ENCODE data around the gene SLC30A10.
A peak's percentile ranks its signal among the peaks of the same experiment; 100 is the strongest.
"Not testable (repeated sequence)": the region's sequence is repeated elsewhere in the genome, so short reads cannot be mapped to it uniquely, and the experiment has no call there.

Gene SLC30A10

DNA sequence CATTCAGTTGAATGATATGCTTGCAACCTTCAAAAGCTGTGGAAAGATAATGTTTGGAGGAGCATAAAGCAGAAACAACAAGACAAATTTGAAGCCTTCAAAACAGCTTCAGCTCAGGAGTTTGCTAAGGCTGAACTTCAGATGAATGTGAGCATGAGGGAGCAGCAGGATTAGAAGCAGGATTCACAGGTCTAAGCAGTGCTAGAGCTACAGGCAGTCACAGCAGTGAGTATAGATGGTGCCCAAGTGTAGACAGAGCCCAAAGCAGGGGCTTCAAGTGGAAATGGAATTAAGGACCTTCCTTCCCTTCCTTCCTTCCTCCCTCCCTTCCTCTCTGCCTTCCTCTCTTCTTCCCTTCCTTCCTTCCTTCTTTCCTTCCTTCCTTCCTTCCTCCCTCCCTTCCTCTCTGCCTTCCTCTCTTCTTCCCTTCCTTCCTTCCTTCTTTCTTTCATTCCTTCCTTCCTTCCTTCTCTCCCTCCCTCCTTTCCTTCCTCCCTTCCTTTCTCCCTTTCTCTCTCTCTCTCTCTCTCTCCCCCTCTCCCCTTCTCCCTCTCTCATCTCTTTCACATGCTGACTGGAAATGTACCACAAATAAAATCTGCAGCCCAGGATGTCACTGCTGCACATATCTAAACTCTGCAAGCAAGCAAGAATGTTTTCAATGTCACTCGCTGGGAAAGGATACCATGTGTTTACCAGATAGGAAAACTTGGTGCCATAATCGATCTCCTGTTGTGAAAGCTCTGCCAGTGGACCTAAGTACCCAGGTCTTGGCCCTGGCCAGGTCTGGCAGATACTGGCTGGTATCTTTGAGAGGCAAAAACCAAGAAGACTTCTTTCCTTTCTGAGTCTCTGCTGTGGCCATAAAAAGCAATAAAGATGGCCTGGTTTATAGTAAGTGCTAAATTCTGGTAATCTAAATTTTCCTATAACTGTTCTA lies 13.1 kb upstream of the SLC30A10 start:
- no peak overlapping the region for H3K27ac Mint-ChIP-seq
- H3K27me3 Mint-ChIP-seq: peaks cover 77% of the 10 kb centered on the region
- peaks cover 20% of the 10 kb centered on the region for H3K4me1 Mint-ChIP-seq
- H3K9me3 Mint-ChIP-seq: peaks cover 10% of the 10 kb centered on the region
- no peak for ATAC-seq
- H3K36me3 Mint-ChIP-seq: no peaks in the 10 kb centered on the region
- no peak overlapping the region for H3K4me3 Mint-ChIP-seq

DNA sequence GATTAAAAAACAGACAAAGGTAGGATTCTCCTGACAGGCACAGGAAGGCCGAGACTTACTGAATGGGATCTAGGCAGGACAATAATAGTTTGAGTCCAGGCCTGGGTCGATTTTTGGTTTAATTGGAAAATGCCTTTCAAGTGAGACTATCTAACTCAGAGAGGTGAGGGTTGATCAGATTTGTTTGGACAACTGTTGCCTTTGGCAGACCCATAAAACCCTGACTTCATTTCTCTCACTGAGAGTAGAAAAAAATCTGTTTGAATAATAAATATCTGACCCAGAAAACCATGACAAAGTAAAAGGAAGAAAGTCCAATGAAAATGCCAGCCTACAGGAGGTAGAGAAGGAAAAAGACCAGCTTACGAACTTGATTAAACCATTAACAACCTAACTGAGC lies 12.3 kb upstream of the SLC30A10 start:
- no peak overlapping the region for H3K27ac Mint-ChIP-seq
- peaks cover 79% of the 10 kb centered on the region for H3K27me3 Mint-ChIP-seq
- H3K4me3 Mint-ChIP-seq: no peak overlapping the region
- ATAC-seq: no peak
- H3K36me3 Mint-ChIP-seq: no peaks in the 10 kb centered on the region
- peaks cover 20% of the 10 kb centered on the region for H3K4me1 Mint-ChIP-seq
- H3K9me3 Mint-ChIP-seq: peaks cover 10% of the 10 kb centered on the region

DNA sequence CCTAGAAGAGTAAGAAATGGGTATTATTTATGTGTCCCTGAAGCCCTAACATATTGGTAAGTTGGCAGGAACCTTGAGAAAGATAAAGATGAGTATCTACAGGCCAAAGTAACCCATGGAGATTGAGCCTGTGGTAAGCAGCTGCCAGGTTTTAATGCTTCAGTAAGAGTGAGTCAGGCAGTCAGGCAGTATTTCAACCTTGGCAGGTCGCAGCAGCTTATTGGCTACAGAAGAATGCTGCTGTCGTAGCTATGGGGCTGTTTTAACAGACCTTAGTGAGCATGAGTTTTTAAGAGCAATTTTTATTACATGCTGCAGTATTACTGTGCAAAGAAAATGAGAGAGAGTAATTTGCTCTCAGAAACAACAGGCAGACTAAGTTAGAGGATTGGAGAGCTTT lies 10.3 kb upstream of the SLC30A10 start:
- Mint-ChIP-seq H3K9me3 (peaks cover 3% of the 10 kb centered on the region), H3K36me3 (no peaks in the 10 kb centered on the region)

DNA sequence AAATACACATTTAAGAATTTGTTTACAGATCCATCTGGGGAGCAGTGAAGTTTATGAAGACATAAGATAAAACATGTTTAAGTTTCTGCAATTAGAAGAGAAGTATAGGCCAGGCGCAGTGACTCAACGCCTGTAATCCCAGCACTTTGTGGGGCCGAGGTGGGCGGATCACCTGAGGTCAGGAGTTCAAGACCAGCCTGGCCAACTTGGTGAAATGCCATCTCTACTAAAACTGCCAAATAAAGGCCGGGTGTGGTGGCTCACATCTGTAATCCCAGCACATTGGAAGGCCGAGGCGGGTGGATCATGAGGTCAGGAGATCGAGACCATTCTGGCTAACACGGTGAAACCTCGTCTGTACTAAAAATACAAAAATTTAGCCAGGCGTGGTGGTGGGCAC lies 5.4 kb upstream of the SLC30A10 start:
- not testable (repeated sequence) for H3K36me3 Mint-ChIP-seq, H3K4me3 Mint-ChIP-seq, H3K27ac Mint-ChIP-seq, ATAC-seq, H3K9me3 Mint-ChIP-seq
- H3K4me1 Mint-ChIP-seq: peaks cover 15% of the 10 kb centered on the region
- H3K27me3 Mint-ChIP-seq: peaks cover 42% of the 10 kb centered on the region

More for the DNA sequence above, 10.3 kb upstream of the SLC30A10 start:
- ATAC-seq: no peak
- H3K4me3 Mint-ChIP-seq: no peak overlapping the region
- peaks cover 68% of the 10 kb centered on the region for H3K27me3 Mint-ChIP-seq
- H3K4me1 Mint-ChIP-seq: peaks cover 13% of the 10 kb centered on the region
- no peak overlapping the region for H3K27ac Mint-ChIP-seq

DNA sequence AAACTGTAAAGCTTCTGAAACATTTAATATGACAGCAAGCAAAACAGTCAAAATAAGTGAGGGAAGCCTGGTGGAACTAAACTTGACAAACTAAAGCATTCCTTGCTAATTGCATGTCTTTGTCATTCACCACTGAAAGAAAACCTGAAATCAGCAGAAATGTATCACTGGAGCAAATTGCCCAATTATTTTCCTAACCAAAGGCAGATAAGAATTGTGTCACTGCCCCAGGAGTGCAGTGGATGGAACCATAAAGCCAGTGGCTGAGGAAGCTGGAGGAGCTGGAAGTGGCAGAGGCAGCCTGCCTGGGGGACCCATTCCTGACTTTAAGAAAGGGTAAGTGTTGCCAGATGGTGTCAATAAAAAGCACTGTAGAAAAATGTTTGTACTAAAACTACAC lies 2.7 kb upstream of the SLC30A10 start:
- no peaks in the 10 kb centered on the region for H3K9me3 Mint-ChIP-seq
- no peak for ATAC-seq

DNA sequence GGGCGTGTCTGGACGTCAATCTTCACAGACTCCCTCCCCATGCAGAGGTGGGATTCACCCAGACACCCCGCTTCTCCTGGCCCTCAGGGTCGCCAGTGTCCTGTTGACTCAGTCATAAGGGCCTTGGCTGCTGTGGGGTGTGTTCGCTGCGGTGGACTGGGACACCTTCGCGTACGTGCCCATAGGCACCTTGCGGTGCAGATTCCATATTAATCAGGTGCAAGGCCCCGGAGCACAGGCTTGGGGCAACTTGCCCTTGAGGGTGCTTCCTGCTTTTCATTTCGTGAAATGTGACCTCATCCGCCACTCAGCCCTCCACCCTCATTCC lies 398 bp upstream of the SLC30A10 start:
- peaks cover 20% of the 10 kb centered on the region for H3K4me1 Mint-ChIP-seq
- no peak overlapping the region for H3K27ac Mint-ChIP-seq
- peak; percentile 13 for ATAC-seq
- peaks cover 45% of the 10 kb centered on the region for H3K27me3 Mint-ChIP-seq
- H3K4me3 Mint-ChIP-seq: peak overlapping the region; percentile 70
- no peaks in the 10 kb centered on the region for H3K36me3 Mint-ChIP-seq
- no peaks in the 10 kb centered on the region for H3K9me3 Mint-ChIP-seq

More for the DNA sequence above, 2.7 kb upstream of the SLC30A10 start:
- peaks cover 20% of the 10 kb centered on the region for H3K4me1 Mint-ChIP-seq
- H3K36me3 Mint-ChIP-seq: no peaks in the 10 kb centered on the region
- H3K27ac Mint-ChIP-seq: no peak overlapping the region
- H3K27me3 Mint-ChIP-seq: peaks cover 44% of the 10 kb centered on the region
- no peak overlapping the region for H3K4me3 Mint-ChIP-seq

DNA sequence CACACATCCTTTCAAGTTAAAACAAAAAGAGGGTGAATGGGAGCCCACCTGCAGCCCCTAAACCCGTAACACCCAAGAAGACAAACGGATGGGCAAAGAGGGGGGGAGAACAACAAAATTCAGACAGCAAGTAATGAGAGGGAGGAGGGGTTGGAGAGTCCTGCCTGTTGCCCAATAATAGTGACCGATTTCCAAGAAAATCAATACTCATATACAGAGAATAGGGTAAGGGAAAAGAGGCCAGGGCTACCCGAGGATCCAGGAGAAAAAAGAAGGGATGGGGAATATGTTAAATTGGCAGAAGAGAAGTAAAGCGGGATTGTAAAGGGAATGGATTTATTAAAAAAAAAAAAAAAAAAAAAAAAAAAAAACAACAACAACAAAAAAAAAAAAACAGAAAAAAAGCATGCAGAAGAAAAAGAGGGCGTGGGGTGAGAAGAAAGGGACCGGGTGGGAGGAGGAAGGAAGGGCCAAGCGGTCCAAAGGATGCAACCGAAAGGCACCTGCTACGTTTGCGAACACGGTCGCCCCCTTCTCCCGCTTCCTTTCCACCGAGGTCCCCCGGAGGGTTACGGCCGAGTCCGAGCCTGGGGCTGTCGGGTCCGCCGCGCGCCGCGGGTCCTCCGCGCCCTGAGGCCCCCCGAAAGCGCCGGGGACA lies 930 bp downstream of the SLC30A10 start:
- Mint-ChIP-seq H3K36me3 (no peaks in the 10 kb centered on the region), H3K27ac (no peak overlapping the region), H3K4me1 (peaks cover 20% of the 10 kb centered on the region), H3K9me3 (no peaks in the 10 kb centered on the region), H3K27me3 (peaks cover 45% of the 10 kb centered on the region), H3K4me3 (peak overlapping the region; percentile 73)
- peak; percentile 10 for ATAC-seq

DNA sequence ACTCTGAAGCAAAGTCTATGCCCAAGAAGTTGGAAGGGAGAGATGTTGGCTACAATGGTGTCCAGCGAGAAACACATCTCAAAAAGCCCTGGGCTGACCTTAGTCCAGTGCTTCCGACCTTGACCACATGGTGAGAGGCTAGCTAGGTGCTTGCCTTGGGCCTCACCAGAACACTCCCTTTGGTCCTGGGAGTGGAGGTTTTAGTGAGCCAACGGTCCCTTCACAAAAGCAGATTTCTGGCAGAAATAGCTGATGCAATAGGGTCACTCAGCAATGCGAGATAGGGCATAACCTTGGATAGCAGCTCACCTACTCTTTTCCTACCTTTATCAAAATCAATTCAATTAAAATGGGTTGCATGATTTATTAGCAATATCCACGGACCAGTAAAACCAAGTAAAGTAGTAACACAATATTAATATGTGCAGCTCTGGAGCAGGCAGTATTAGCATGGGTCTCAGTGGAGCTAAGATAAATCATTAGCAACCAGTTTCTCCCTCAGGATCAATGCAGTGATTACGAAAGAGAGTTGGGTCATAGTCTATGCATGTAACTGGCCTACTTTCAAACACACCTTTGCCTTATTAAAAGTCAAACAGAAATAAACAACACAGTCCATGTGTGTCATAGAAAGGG lies 1.9 kb downstream of the SLC30A10 start:
- H3K4me1 Mint-ChIP-seq: peaks cover 20% of the 10 kb centered on the region
- H3K36me3 Mint-ChIP-seq: no peaks in the 10 kb centered on the region
- H3K27me3 Mint-ChIP-seq: peaks cover 45% of the 10 kb centered on the region
- no peaks in the 10 kb centered on the region for H3K9me3 Mint-ChIP-seq
- no peak for ATAC-seq
- no peak overlapping the region for H3K4me3 Mint-ChIP-seq
- no peak overlapping the region for H3K27ac Mint-ChIP-seq

DNA sequence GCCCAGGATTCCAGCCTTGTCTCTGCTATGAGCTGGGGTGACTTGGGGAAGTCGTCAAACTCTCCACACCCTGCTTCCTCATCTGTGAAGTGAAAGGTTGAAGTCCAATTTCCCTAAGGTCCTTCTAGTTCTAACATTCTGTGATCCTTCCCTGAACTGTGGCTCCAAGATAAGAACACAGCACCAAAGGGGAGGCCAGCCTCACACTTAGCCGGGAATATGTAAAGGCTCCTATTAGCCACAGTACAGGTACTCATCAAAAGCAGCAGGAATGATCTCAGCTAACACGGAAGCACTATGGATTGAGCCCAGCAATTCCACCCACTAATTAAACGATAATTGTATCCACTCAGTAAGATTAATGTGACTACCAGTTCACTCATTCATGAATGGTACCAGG lies 4.0 kb downstream of the SLC30A10 start:
- H3K27ac Mint-ChIP-seq: no peak overlapping the region
- H3K4me1 Mint-ChIP-seq: peaks cover 20% of the 10 kb centered on the region
- H3K27me3 Mint-ChIP-seq: peaks cover 34% of the 10 kb centered on the region
- no peaks in the 10 kb centered on the region for H3K36me3 Mint-ChIP-seq
- no peak for ATAC-seq
- no peak overlapping the region for H3K4me3 Mint-ChIP-seq
- no peaks in the 10 kb centered on the region for H3K9me3 Mint-ChIP-seq

DNA sequence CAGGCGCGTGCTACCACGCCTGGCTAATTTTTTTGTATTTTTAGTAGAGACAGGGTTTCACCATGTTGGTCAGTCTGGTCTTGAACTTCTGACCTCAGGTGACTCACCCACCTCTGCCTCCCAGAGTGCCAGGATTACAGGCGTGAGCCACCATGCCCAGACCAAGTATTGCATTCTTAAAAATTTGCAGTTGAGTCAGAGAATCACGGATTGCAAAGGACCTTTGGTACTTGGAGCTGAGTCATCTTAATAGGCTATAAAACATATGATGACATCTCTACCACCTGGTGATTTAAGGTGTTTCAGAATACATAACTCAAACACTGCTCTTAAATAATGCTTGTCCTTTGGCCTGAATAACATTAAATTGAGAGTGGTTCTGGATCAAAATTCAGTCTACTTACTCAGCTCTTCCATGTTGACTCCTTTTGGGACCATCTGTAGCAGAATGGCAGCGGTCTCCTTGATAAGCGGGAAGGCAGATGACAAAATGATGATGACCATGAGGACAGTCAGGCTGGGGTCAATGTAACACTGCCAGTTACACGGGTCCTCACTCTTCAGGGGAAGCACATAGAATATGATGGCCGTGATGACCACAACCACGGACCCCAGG lies 10.4 kb downstream of the SLC30A10 start:
- H3K4me3 Mint-ChIP-seq: no peak overlapping the region
- no peak for ATAC-seq
- H3K9me3 Mint-ChIP-seq: no peaks in the 10 kb centered on the region
- H3K36me3 Mint-ChIP-seq: no peaks in the 10 kb centered on the region
- no peak overlapping the region for H3K27ac Mint-ChIP-seq
- peaks cover 6% of the 10 kb centered on the region for H3K27me3 Mint-ChIP-seq
- no peaks in the 10 kb centered on the region for H3K4me1 Mint-ChIP-seq

DNA sequence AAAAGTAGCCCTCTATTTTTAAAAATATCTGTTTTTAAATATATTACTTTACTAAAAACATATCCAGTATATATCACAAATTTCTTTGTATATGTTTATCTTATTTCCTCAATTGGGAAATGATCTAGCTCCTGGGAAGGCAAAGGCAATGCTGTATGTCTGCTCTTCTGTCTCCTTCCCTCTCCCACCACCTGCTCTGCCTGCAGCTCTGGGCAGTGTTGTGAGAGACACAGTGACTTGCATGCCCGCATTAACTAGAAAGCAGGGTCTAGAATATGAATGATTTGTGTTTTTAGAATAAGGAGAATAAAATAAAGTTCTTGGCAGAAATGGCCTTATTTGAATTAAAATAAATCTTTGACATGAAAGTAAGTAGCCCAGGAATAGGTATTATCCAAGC lies 11.1 kb downstream of the SLC30A10 start:
- H3K4me1 Mint-ChIP-seq: no peaks in the 10 kb centered on the region
- H3K4me3 Mint-ChIP-seq: no peak overlapping the region
- H3K27ac Mint-ChIP-seq: no peak overlapping the region
- H3K9me3 Mint-ChIP-seq: no peaks in the 10 kb centered on the region
- peaks cover 6% of the 10 kb centered on the region for H3K27me3 Mint-ChIP-seq
- no peaks in the 10 kb centered on the region for H3K36me3 Mint-ChIP-seq
- ATAC-seq: no peak

DNA sequence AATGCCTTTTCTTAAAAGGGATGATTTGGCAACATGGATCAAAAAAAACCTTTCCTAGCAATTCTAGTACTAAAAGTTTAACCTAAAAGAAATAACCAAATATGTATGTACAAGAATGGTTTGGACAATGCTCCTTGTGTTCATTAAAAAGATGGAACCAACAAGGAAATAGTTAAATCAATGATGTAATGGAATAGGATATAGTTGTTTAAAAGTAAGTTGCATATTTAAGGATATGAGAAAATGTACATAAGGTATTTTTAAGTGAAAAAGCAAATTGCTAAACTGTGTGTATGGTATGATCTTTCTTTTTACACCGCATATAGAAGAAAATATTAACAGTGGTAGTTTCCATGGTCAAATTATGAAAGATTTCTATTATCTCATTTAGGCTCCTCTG lies 12.1 kb downstream of the SLC30A10 start:
- H3K27me3 Mint-ChIP-seq: peaks cover 6% of the 10 kb centered on the region
- no peaks in the 10 kb centered on the region for H3K4me1 Mint-ChIP-seq
- no peaks in the 10 kb centered on the region for H3K9me3 Mint-ChIP-seq
- no peak overlapping the region for H3K4me3 Mint-ChIP-seq
- no peak overlapping the region for H3K27ac Mint-ChIP-seq
- no peak for ATAC-seq
- H3K36me3 Mint-ChIP-seq: no peaks in the 10 kb centered on the region

DNA sequence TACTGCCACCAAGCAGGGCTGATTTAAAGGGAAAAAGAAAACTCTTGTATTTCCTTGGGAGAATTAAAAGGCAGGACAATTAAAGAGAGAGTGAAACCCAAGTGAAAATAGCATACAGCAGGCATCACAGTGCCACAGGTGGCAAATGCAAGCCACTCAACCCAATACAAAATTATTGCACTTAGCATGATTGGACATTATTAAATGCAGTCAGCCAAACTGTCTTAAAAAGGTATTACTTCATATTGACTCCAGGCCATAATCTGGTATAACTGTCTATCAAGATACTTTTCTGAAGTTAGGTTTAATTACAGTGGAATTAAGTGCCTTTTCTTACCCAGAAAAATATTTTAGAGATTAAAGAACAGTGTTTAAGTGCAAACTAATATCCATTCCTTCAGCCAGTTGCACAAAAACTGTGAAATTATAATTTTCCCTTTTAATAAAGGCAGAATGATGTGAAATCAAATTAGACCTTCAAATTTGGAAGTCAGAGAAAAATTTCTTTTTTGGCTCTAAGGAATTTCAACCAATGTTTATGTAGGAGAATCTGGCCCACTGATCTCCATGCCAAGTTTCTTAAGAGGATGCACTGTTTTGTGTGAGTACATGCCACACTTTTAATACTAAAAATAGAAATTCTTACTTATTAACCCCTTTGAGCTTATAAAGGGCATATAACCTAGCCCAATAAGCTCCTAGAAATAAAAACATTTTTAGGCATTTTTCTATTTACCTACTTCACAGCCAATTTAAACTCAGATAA lies 15.2 kb downstream of the SLC30A10 start:
- Mint-ChIP-seq H3K27ac (no peak overlapping the region), H3K4me1 (no peaks in the 10 kb centered on the region), H3K36me3 (no peaks in the 10 kb centered on the region), H3K4me3 (no peak overlapping the region), H3K27me3 (peaks cover 24% of the 10 kb centered on the region), H3K9me3 (no peaks in the 10 kb centered on the region)
- ATAC-seq: no peak

DNA sequence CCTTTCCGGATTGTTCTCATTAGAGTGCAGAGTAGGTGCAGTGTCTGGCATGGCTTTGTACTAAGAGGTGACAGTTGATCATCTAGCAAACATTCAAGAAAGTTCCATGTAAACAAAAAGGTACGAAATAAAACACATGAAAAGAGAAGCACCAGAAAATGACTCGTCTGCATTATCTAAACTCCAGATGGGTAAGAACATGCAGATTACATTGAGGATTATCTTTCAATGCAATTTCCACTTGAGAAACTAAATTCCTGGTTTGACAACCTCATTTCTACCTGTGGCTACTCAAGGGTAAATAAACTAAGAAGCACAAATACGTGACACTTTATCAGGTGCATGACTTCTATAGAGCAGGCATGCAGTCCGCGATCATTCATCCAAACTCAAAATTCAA lies 17.6 kb downstream of the SLC30A10 start:
- H3K4me3 Mint-ChIP-seq: no peak overlapping the region
- ATAC-seq: no peak
- H3K36me3 Mint-ChIP-seq: no peaks in the 10 kb centered on the region
- H3K4me1 Mint-ChIP-seq: peaks cover 6% of the 10 kb centered on the region
- H3K9me3 Mint-ChIP-seq: no peaks in the 10 kb centered on the region
- H3K27me3 Mint-ChIP-seq: peaks cover 31% of the 10 kb centered on the region
- no peak overlapping the region for H3K27ac Mint-ChIP-seq

DNA sequence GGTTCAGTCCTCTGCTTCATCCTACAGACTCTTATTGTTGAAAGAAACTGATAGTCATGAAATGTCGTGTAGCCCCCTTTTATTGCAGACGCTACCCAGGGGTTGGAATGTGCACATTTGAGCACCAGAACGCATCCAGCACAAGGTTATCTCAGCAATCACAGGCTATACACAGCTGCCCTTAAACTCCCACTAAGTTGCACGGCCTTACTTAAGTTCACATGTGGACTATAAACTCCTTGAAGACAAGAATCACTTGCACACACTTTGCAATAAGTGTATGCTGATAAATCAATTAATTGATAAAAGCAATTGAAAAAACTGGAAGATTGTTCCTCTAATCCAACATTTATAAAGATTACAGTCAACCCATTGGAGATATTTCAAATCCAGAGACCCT lies 18.9 kb downstream of the SLC30A10 start:
- Mint-ChIP-seq H3K27ac (no peak overlapping the region), H3K9me3 (no peaks in the 10 kb centered on the region), H3K4me1 (peaks cover 6% of the 10 kb centered on the region), H3K36me3 (no peaks in the 10 kb centered on the region), H3K27me3 (peaks cover 35% of the 10 kb centered on the region), H3K4me3 (no peak overlapping the region)
- no peak for ATAC-seq
